H1 (cell line): ENCODE measurements around the gene MKX. TPM values are rescaled to one million over a fixed set of nuclear protein-coding genes. Genes with fewer than 3 reads are reported as not detected.

Experiments
- CTCF ChIA-PET: fragments of 300-600 bp; sonication (Branson Sonifier 250); formaldehyde crosslinking; loops from one replicate; lab custom pipeline; 2021; ENCODE audit not compliant: partially characterized antibody; lab: Charles Lee
- POLR2A ChIA-PET: fragments of 300-600 bp; sonication (Branson Sonifier 250); formaldehyde crosslinking; loops from one replicate; lab custom pipeline; 2021; ENCODE audit warnings: inconsistent platforms; ENCODE audit not compliant: partially characterized antibody; lab: Charles Lee
- DNase-seq, 2 experiments: peaks; one replicate each; pipeline versions ENCODE4 v3.0.0 to v3.0.0-alpha.2; 2010 to 2022; ENCODE audit warnings: low spot score in 2 of 2, low read depth in 1 of 2, mixed read lengths in 1 of 2
- FAIRE-seq: peaks from 2 replicates; lab custom pipeline; 2011; peaks lifted over from hg19 to GRCh38; lab: Jason Lieb, UNC
- H2AFZ ChIP-seq: 2 replicates; pipeline ENCODE4 v1.8.1; 2012; ENCODE audit warnings: low read length, inconsistent platforms
- H2AK5ac ChIP-seq: 2 replicates; pipeline ENCODE4 v1.6.1; 2013; ENCODE audit warnings: low read depth, low read length
- H2BK120ac ChIP-seq: replicated peaks from 2 replicates; pipeline ENCODE3; 2013; ENCODE audit warnings: low read depth, low read length, inconsistent platforms
- H2BK12ac ChIP-seq: 2 replicates; pipeline ENCODE4 v1.6.1; 2013; ENCODE audit warnings: low read depth, low read length
- H2BK15ac ChIP-seq: 2 replicates; pipeline ENCODE4 v1.6.1; 2013; ENCODE audit warnings: low read length
- H2BK20ac ChIP-seq: 2 replicates; pipeline ENCODE4 v1.6.1; 2013; ENCODE audit warnings: low read length
- H2BK5ac ChIP-seq: 2 replicates; pipeline ENCODE4 v1.6.1; 2013; ENCODE audit warnings: low read depth, low read length
- H3K14ac ChIP-seq: 2 replicates; pipeline ENCODE4 v1.6.1; 2013; ENCODE audit warnings: inconsistent platforms; ENCODE audit not compliant: insufficient read length
- H3K18ac ChIP-seq: 2 replicates; pipeline ENCODE4 v1.6.1; 2013; ENCODE audit warnings: low read length; ENCODE audit errors: extremely low read depth
- H3K23ac ChIP-seq: 2 replicates; pipeline ENCODE4 v1.6.1; 2013; ENCODE audit warnings: inconsistent platforms; ENCODE audit not compliant: insufficient read length
- H3K23me2 ChIP-seq: 2 replicates; pipeline ENCODE4 v1.6.1; 2013; ENCODE audit warnings: low read depth, low read length
- H3K27ac ChIP-seq: 2 replicates; pipeline ENCODE4 v1.6.1; 2011; ENCODE audit warnings: low read depth, low read length, inconsistent platforms
- H3K27me3 ChIP-seq, 4 experiments: replicated peaks in 1 of 4; 1 replicate in 1 of 4; 2 replicates in 3 of 4; pipeline versions ENCODE4 v1.6.1 to v1.8.1; 2011 to 2013; ENCODE audit warnings: low read length in 3 of 4, mild to moderate bottlenecking in 3 of 4, inconsistent platforms in 2 of 4, mixed read lengths in 2 of 4, moderate library complexity in 1 of 4; ENCODE audit not compliant: control insufficient read depth in 3 of 4, insufficient read depth in 3 of 4; ENCODE audit errors: extremely low read depth in 1 of 4
- H3K36me3 ChIP-seq, 4 experiments: 2 replicates each; pipeline versions ENCODE4 v1.6.1 to v1.8.1; 2011 to 2013; ENCODE audit warnings: mild to moderate bottlenecking in 4 of 4, low read length in 3 of 4, moderate library complexity in 2 of 4, control low read depth in 1 of 4, inconsistent platforms in 1 of 4; ENCODE audit not compliant: insufficient read depth in 4 of 4, control insufficient read depth in 2 of 4
- H3K4ac ChIP-seq: replicated peaks from 2 replicates; pipeline ENCODE3; 2013; ENCODE audit warnings: low read length, low read depth, mixed read lengths, inconsistent platforms; ENCODE audit not compliant: insufficient read length
- H3K4me1 ChIP-seq, 4 experiments: replicated peaks in 1 of 4; 1 replicate in 1 of 4; 2 replicates in 3 of 4; pipeline versions ENCODE4 v1.6.1 to v1.8.1; 2011 to 2013; ENCODE audit warnings: low read length in 3 of 4, inconsistent platforms in 2 of 4, mixed read lengths in 1 of 4; ENCODE audit not compliant: insufficient read depth in 4 of 4, control insufficient read depth in 3 of 4
- H3K4me2 ChIP-seq, 2 experiments: 2 replicates each; pipeline versions ENCODE4 v1.6.1 to v1.8.1; 2011 to 2013; ENCODE audit warnings: low read depth in 2 of 2, low read length in 2 of 2, control low read depth in 1 of 2, inconsistent platforms in 1 of 2, mild to moderate bottlenecking in 1 of 2; ENCODE audit not compliant: insufficient read depth in 1 of 2
- H3K4me3 ChIP-seq, 4 experiments: fragments of 200-600, 300-600 bp in 1 of 4; sonication (generic), shearing (Covaris generic), sonication (Bioruptor Twin) in 1 of 4; 2 replicates each; pipeline versions ENCODE4 v1.5.1 to v1.8.1; 2011 to 2016; ENCODE audit warnings: low read length in 4 of 4, low read depth in 3 of 4, control low read depth in 2 of 4, inconsistent platforms in 2 of 4, mild to moderate bottlenecking in 2 of 4, mixed read lengths in 1 of 4, moderate library complexity in 1 of 4; ENCODE audit not compliant: insufficient read depth in 2 of 4; ENCODE audit errors: extremely low read depth in 1 of 4
- H3K56ac ChIP-seq: replicated peaks from 2 replicates; pipeline ENCODE3; 2013; ENCODE audit warnings: low read depth, mild to moderate bottlenecking, mixed read lengths, low read length, inconsistent platforms; ENCODE audit not compliant: insufficient read length
- H3K79me1 ChIP-seq: 2 replicates; pipeline ENCODE4 v1.6.1; 2013; ENCODE audit warnings: low read depth, low read length, control low read depth
- H3K79me2 ChIP-seq, 2 experiments: 2 replicates each; pipeline versions ENCODE4 v1.6.1 to v1.8.1; 2012 to 2013; ENCODE audit warnings: low read length in 2 of 2, mild to moderate bottlenecking in 2 of 2, inconsistent platforms in 1 of 2; ENCODE audit not compliant: insufficient read depth in 2 of 2, control insufficient read depth in 1 of 2
- H3K9ac ChIP-seq, 4 experiments: replicated peaks in 1 of 4; 1 replicate in 1 of 4; 2 replicates in 3 of 4; pipeline versions ENCODE4 v1.6.1 to v1.8.1; 2011 to 2013; ENCODE audit warnings: low read depth in 3 of 4, low read length in 3 of 4, control low read depth in 2 of 4, mild to moderate bottlenecking in 2 of 4, moderate library complexity in 2 of 4, inconsistent platforms in 1 of 4; ENCODE audit errors: extremely low read depth in 1 of 4
- H3K9me3 ChIP-seq, 2 experiments: 2 replicates each; pipeline versions ENCODE4 v1.6.1 to v1.8.1; 2012 to 2013; ENCODE audit warnings: mild to moderate bottlenecking in 2 of 2, moderate library complexity in 2 of 2, control low read depth in 1 of 2, inconsistent platforms in 1 of 2, low read depth in 1 of 2, low read length in 1 of 2, mixed read lengths in 1 of 2; ENCODE audit not compliant: insufficient read depth in 2 of 2
- H4K20me1 ChIP-seq, 2 experiments: replicated peaks in 1 of 2; 2 replicates each; pipeline versions ENCODE3 to v1.8.1; 2011 to 2013; ENCODE audit warnings: inconsistent platforms in 2 of 2, low read length in 2 of 2, mild to moderate bottlenecking in 1 of 2; ENCODE audit not compliant: insufficient read depth in 2 of 2, control insufficient read depth in 1 of 2
- H4K5ac ChIP-seq: 2 replicates; pipeline ENCODE4 v1.6.1; 2013; ENCODE audit warnings: low read length, low read depth, mixed read lengths, inconsistent platforms; ENCODE audit not compliant: insufficient read length
- H4K8ac ChIP-seq: 2 replicates; pipeline ENCODE4 v1.8.0; 2013; ENCODE audit warnings: mild to moderate bottlenecking, moderate library complexity, low read length, inconsistent platforms; ENCODE audit not compliant: insufficient read depth; ENCODE audit errors: extremely low read depth
- H4K91ac ChIP-seq: replicated peaks from 2 replicates; pipeline ENCODE3; 2013; ENCODE audit warnings: low read length, mixed read lengths, inconsistent platforms; ENCODE audit not compliant: insufficient read length
- BCL11A ChIP-seq, 2 experiments: IDR thresholded peaks; one replicate each; pipeline ENCODE4 v1.6.1; 2011; ENCODE audit warnings: low read depth in 2 of 2, low read length in 2 of 2, mild to moderate bottlenecking in 2 of 2
- FOSL1 ChIP-seq: IDR thresholded peaks from 2 replicates; pipeline ENCODE4 v1.6.1; 2011; ENCODE audit warnings: mild to moderate bottlenecking, low read depth, low read length, moderate library complexity; ENCODE audit not compliant: insufficient read depth
- GABPA ChIP-seq: IDR thresholded peaks from 2 replicates; pipeline ENCODE4 v1.6.1; 2011; ENCODE audit warnings: mild to moderate bottlenecking, low read length, moderate library complexity, borderline replicate concordance; ENCODE audit not compliant: insufficient read depth
- GTF2F1 ChIP-seq: IDR thresholded peaks from 2 replicates; pipeline ENCODE4 v1.6.1; 2012; ENCODE audit warnings: low read depth, low read length, improper control_type of control experiment, borderline replicate concordance
- HDAC2 ChIP-seq, 2 experiments: fragments of 300-600 bp in 1 of 2; sonication (generic) in 1 of 2; IDR thresholded peaks; 2 replicates each; pipeline ENCODE4 v1.6.1; 2011 to 2012; ENCODE audit warnings: low read depth in 2 of 2, low read length in 2 of 2, mild to moderate bottlenecking in 2 of 2, moderate library complexity in 2 of 2, borderline replicate concordance in 1 of 2, inconsistent platforms in 1 of 2
- MAFK ChIP-seq: IDR thresholded peaks from 2 replicates; pipeline ENCODE4 v1.6.1; 2012; ENCODE audit warnings: low read depth, mild to moderate bottlenecking, improper control_type of control experiment, low read length
- SIN3A ChIP-seq, 2 experiments: IDR thresholded peaks in 1 of 2; conservative IDR thresholded peaks in 1 of 2; 2 replicates each; pipeline ENCODE4 v1.6.1; 2011 to 2012; ENCODE audit warnings: low read length in 2 of 2, improper control_type of control experiment in 1 of 2, low read depth in 1 of 2, mild to moderate bottlenecking in 1 of 2
- SUZ12 ChIP-seq: fragments of 200-600 bp; sonication (generic); IDR thresholded peaks from 2 replicates; pipeline ENCODE4 v1.6.1; 2012; ENCODE audit warnings: mild to moderate bottlenecking, inconsistent platforms, low read length, moderate library complexity, mixed read lengths
- USF2 ChIP-seq: IDR thresholded peaks from 2 replicates; pipeline ENCODE4 v1.6.1; 2011; ENCODE audit warnings: low read length, improper control_type of control experiment
- WGBS, 2 experiments: shearing (Covaris generic) in 1 of 2; methylation state at CpG; one replicate each; pipeline versions ENCODE4 v1.1.6 to v1.1.7; 2013 to 2015; ENCODE audit warnings: low lambda C conversion rate in 2 of 2, mixed read lengths in 2 of 2, inconsistent platforms in 1 of 2, low coverage in 1 of 2, missing lambda C conversion rate in 1 of 2; ENCODE audit not compliant: insufficient replicate concordance in 2 of 2, insufficient coverage in 1 of 2, insufficient read length in 1 of 2; ENCODE audit errors: extremely low coverage in 1 of 2, missing lambda C conversion rate in 1 of 2; 5-methylcytosine and 5-hydroxymethylcytosine counted together
- polyA plus RNA-seq, 7 experiments: library from polyadenylated mRNA; depleted of rRNA in 3 of 7; stranded (reverse) in 5 of 7; unstranded in 2 of 7; fragments of >200 nt in 5 of 7; fragments of 200-250 nt in 2 of 7; gene quantifications; 1 replicate in 5 of 7; 2 replicates in 1 of 7; 4 replicates in 1 of 7; pipeline versions ENCODE4 v1.2.1 to v1.2.3, GENCODE V29; 2011 to 2013; ENCODE audit warnings: missing spikeins in 2 of 7, mixed read lengths in 2 of 7
- total RNA-seq: library from RNA; stranded (reverse); fragmentation: NEBNext Ultra II Directional; extraction: Animal tissue kit (Norgen Biotek cat#: 25700); gene quantifications from 2 replicates; pipeline ENCODE4 v1.2.1, GENCODE V29; 2021
- TF ChIP-seq, protein P1 (sequence below): IDR thresholded peaks from 2 replicates; pipeline ENCODE4 v1.6.1; 2012; ENCODE audit warnings: low read length, inconsistent platforms

MKX gene
- total and polyA plus RNA-seq, 2 of the 8 experiments (the other 6 are each of a cell fraction or from before 2014, with no cell fraction given) = 0.21 to 1.3 TPM

DNA sequence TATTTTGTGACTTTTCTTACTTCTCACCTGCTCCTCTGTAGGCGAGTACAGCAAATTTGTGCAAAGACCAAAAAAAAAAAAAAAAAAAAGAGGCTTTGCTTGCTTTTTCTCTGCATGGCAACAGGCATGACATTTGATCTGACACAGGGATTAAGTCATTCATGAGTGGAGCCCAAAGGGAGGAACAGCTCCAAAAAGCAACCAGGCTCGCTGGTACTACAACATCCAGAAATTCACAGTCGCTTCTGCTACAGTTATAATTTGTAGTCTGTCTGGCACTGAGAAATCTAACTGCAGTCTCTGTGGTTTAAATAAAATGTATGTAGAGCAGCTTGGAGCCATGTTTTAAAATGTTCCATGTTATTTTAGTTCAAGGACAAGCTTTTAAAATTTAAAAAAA is 31.7 kb downstream of the MKX start:
- Histone ChIP-seq H3K56ac (no peak overlapping the region), H3K79me2 (no peaks in the 10 kb centered on the region), H2BK20ac (no peak overlapping the region), H3K9ac (no peak overlapping the region), H3K4ac (no peak overlapping the region), H3K4me1 (no peaks in the 10 kb centered on the region), H3K4me2 (no peak overlapping the region), H2BK120ac (no peak overlapping the region), H3K18ac (no peak overlapping the region), H4K91ac (no peak overlapping the region), H3K4me3 (no peak overlapping the region), H3K79me1 (no peaks in the 10 kb centered on the region), H2BK15ac (no peak overlapping the region), H3K14ac (no peak overlapping the region), H3K23ac (no peak overlapping the region), H4K20me1 (no peaks in the 10 kb centered on the region), H3K27me3 (no peaks in the 10 kb centered on the region), H3K36me3 (no peaks in the 10 kb centered on the region), H2BK12ac (no peak overlapping the region), H4K8ac (no peak overlapping the region), H3K9me3 (no peaks in the 10 kb centered on the region), H3K23me2 (no peaks in the 10 kb centered on the region), H4K5ac (no peak overlapping the region), H2AK5ac (no peak overlapping the region), H2BK5ac (no peak overlapping the region), H2AFZ (no peak overlapping the region), H3K27ac (no peak overlapping the region)
- FAIRE-seq (no peak), DNase-seq (no peak)
- CTCF ChIA-PET = interaction anchor here (1.2 kb wide), 1 partner anchor 12 kb away, joined by 3 read pairs; no protein-coding TSS in a partner anchor
- POLR2A ChIA-PET = interaction anchor here (0.6 kb wide), 1 partner anchor 520 kb away, joined by 5 read pairs; no protein-coding TSS in a partner anchor
- WGBS, 2 experiments = 95% methylated on average over 3 of the region's 3 CpGs; no CpG with 5 or more reads in 1 of the 2 experiments
- no peak for TF ChIP-seq MAFK
- TF ChIP-seq GABPA = no peak
- TF ChIP-seq HDAC2 (IDR thresholded peaks at IDR 0.05; ENCODE audit: borderline replicate concordance in 1 of 2, low read depth in 2 of 2, low read length in 2 of 2) = no peak
- TF ChIP-seq BCL11A (IDR thresholded peaks at IDR 0.05; ENCODE audit: low read depth in 2 of 2, low read length in 2 of 2) = no peak
- TF ChIP-seq FOSL1 = no peak
- TF ChIP-seq USF2 = no peak
- no peak for TF ChIP-seq SUZ12
- no peak for TF ChIP-seq GTF2F1
- no peak for TF ChIP-seq SIN3A (conservative IDR thresholded peaks at IDR 0.05 in 1 of 2, IDR thresholded peaks at IDR 0.05 in 1 of 2; ENCODE audit: low read depth in 1 of 2, low read length in 2 of 2)
- TF ChIP-seq, protein P1, sequence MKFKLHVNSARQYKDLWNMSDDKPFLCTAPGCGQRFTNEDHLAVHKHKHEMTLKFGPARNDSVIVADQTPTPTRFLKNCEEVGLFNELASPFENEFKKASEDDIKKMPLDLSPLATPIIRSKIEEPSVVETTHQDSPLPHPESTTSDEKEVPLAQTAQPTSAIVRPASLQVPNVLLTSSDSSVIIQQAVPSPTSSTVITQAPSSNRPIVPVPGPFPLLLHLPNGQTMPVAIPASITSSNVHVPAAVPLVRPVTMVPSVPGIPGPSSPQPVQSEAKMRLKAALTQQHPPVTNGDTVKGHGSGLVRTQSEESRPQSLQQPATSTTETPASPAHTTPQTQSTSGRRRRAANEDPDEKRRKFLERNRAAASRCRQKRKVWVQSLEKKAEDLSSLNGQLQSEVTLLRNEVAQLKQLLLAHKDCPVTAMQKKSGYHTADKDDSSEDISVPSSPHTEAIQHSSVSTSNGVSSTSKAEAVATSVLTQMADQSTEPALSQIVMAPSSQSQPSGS = no peak
